Tibial nerve (tissue), 4 donors: ENCODE measurements around the gene UGT2B17. TPM values are rescaled to one million over a fixed set of nuclear protein-coding genes. Genes with fewer than 3 reads are reported as not detected.

Experiments
- DNase-seq, 2 donors: peaks; one replicate each; pipeline ENCODE4 v3.0.0-alpha.2; 2019; ENCODE audit warnings: low spot score in 2 of 2
- H3K27ac ChIP-seq, 4 donors: fragments of 200-600 bp; sonication (generic) in 3 of 4; one replicate each; pipeline ENCODE4 v1.5.1; 2017 to 2019; ENCODE audit warnings: mild to moderate bottlenecking in 1 of 4
- H3K27me3 ChIP-seq, 2 donors: fragments of 200-600 bp; sonication (generic) in 1 of 2; one replicate each; pipeline versions ENCODE4 v1.5.1 to v1.6.0; 2017 to 2019
- H3K36me3 ChIP-seq, 3 donors: fragments of 200-600 bp; sonication (generic); one replicate each; pipeline ENCODE4 v1.5.1; 2018 to 2019
- H3K4me1 ChIP-seq, 4 donors: fragments of 200-600 bp; sonication (generic) in 3 of 4; one replicate each; pipeline ENCODE4 v1.5.1; 2017 to 2019
- H3K4me3 ChIP-seq, 4 donors: fragments of 200-600 bp; sonication (generic) in 3 of 4; one replicate each; pipeline ENCODE4 v1.5.1; 2017 to 2019; ENCODE audit warnings: mild to moderate bottlenecking in 1 of 4, moderate library complexity in 1 of 4
- H3K9me3 ChIP-seq, 4 donors: fragments of 200-600 bp; sonication (generic) in 3 of 4; one replicate each; pipeline ENCODE4 v1.5.1; 2017 to 2019
- CTCF ChIP-seq, 5 experiments: fragments of 200-600 bp in 3 of 5; fragments of 450-650 bp in 2 of 5; sonication (generic) in 3 of 5; IDR thresholded peaks; one replicate each; pipeline ENCODE4 v1.5.1; 2016 to 2019; ENCODE audit warnings: antibody characterized with exemption in 5 of 5, mild to moderate bottlenecking in 3 of 5, moderate library complexity in 2 of 5
- EP300 ChIP-seq, 2 donors: sonication (generic); formaldehyde crosslinking; IDR thresholded peaks; one replicate each; pipeline ENCODE4 v1.6.1; 2017; ENCODE audit warnings: antibody characterized with exemption in 2 of 2, mild to moderate bottlenecking in 1 of 2
- POLR2A ChIP-seq, 2 donors: fragments of 450-650 bp; IDR thresholded peaks; one replicate each; pipeline ENCODE4 v1.6.1; 2017; ENCODE audit warnings: antibody characterized with exemption in 2 of 2, mild to moderate bottlenecking in 2 of 2, moderate library complexity in 2 of 2
- WGBS, 2 donors: methylation state at CpG; one replicate each; pipeline ENCODE4 v1.1.5; 2018; 5-methylcytosine and 5-hydroxymethylcytosine counted together
- total RNA-seq, 4 donors: library from RNA; depleted of rRNA; stranded (reverse); fragments of >200 nt; gene quantifications; one replicate each; pipeline ENCODE4 v1.1.0, GENCODE V29; 2016

Gene UGT2B17
- total RNA-seq, 4 donors from 2014 or later = not detected

GRCh38 chr4:68490826-68491457, 85.2 kb downstream of the UGT2B17 start:
- Histone ChIP-seq H3K4me1 (no peaks in the 10 kb centered on the region), H3K36me3 (no peaks in the 10 kb centered on the region), H3K27me3 (no peaks in the 10 kb centered on the region), H3K27ac (no peak overlapping the region), H3K9me3 (no peaks in the 10 kb centered on the region), H3K4me3 (no peak overlapping the region)
- WGBS, 2 donors = 90 to 92% methylated on average over 6 of the region's 6 CpGs
- TF ChIP-seq POLR2A (IDR thresholded peaks at IDR 0.05) (no peak), CTCF (IDR thresholded peaks at IDR 0.05) (no peak), EP300 (IDR thresholded peaks at IDR 0.05) (no peak)
- DNase-seq = no peak

- Histone ChIP-seq H3K36me3 (no peaks in the 10 kb centered on the region), H3K9me3 (no peaks in the 10 kb centered on the region), H3K27ac (no peak overlapping the region), H3K4me3 (no peak overlapping the region), H3K27me3 (no peaks in the 10 kb centered on the region), H3K4me1 (no peaks in the 10 kb centered on the region)
- 70 to 84% methylated on average over 4 of the region's 5 CpGs for WGBS, 2 donors
- DNase-seq = no peak
- TF ChIP-seq CTCF (IDR thresholded peaks at IDR 0.05) = no peak
- TF ChIP-seq POLR2A (IDR thresholded peaks at IDR 0.05) = no peak
These were observed 86.8 kb downstream of the UGT2B17 start for GRCh38 chr4:68489338-68489737.

Other genes starting within 250 kb of the UGT2B17 start
- 10 to 100 TPM; 66.4 to 95.6 (median 86.2) TPM for gene YTHDC1, start 226.2 kb downstream of the UGT2B17 start, total RNA-seq
- not detected for gene TMPRSS11E, start 128.9 kb downstream of the UGT2B17 start, total RNA-seq
- gene UGT2B15, start 94.3 kb upstream of the UGT2B17 start, total RNA-seq = not detected
- gene UGT2B10, start 239.7 kb upstream of the UGT2B17 start, total RNA-seq = not detected